GM11168 (cell line): ENCODE results near the gene CHID1.

ENCODE experiments used
- in situ Hi-C: fragments of 300-500 bp; cut with MboI; formaldehyde crosslinking; loops from one replicate; pipeline ENCODE4 v1.12.0; 2022; ENCODE audit warnings: low sequenced_read_pairs; ENCODE audit not compliant: unreplicated experiment

CHID1 gene

GRCh38 chr11:933936-934335 lies 23.3 kb upstream of the CHID1 start:
- in situ Hi-C loops = no loop called here

- in situ Hi-C loops = no loop called here
Observed at GRCh38 chr11:933142-933851, 22.7 kb upstream of the CHID1 start.

- in situ Hi-C loops = no loop called here
Observed at GRCh38 chr11:932435-932834, 21.8 kb upstream of the CHID1 start.

- in situ Hi-C loops = no loop called here
Observed at GRCh38 chr11:931385-931784, 20.8 kb upstream of the CHID1 start.

- in situ Hi-C loops = no loop called here
Observed at GRCh38 chr11:929405-929804, 18.8 kb upstream of the CHID1 start.

GRCh38 chr11:928786-929185 lies 18.2 kb upstream of the CHID1 start:
- in situ Hi-C loops = no loop called here

- in situ Hi-C loops = no loop called here
Observed at GRCh38 chr11:927871-928270, 17.3 kb upstream of the CHID1 start.

- in situ Hi-C loops = no loop called here
Observed at GRCh38 chr11:926341-926916, 15.8 kb upstream of the CHID1 start.

GRCh38 chr11:925496-926301 lies 15.1 kb upstream of the CHID1 start, which contains the start of gene AP2A2:
Gene AP2A2 (plus strand): TSS chr11:925870. CDS start chr11:926022, 152 bp downstream.
- in situ Hi-C loops = no loop called here

GRCh38 chr11:925158-925495 lies 14.5 kb upstream of the CHID1 start:
- in situ Hi-C loops = no loop called here

GRCh38 chr11:924406-925157 lies 14.0 kb upstream of the CHID1 start:
- in situ Hi-C loops = no loop called here

GRCh38 chr11:923691-924405 lies 13.2 kb upstream of the CHID1 start:
- in situ Hi-C loops = no loop called here

GRCh38 chr11:921921-922678 lies 11.5 kb upstream of the CHID1 start:
- in situ Hi-C loops = no loop called here

GRCh38 chr11:917426-917825 lies 6.8 kb upstream of the CHID1 start:
- in situ Hi-C loops = no loop called here

GRCh38 chr11:914747-915501 lies 4.3 kb upstream of the CHID1 start:
- in situ Hi-C loops = no loop called here

- in situ Hi-C loops = no loop called here
Observed at GRCh38 chr11:914204-914603, 3.6 kb upstream of the CHID1 start.

GRCh38 chr11:913043-913442 lies 2.4 kb upstream of the CHID1 start:
- in situ Hi-C loops = no loop called here

- in situ Hi-C loops = no loop called here
Observed at GRCh38 chr11:912266-912665, 1.7 kb upstream of the CHID1 start.

- in situ Hi-C loops = no loop called here
Observed at GRCh38 chr11:911890-912219, 1.2 kb upstream of the CHID1 start.
